NCI-H1092 (cell line): Measurements from ENCODE around the gene BTNL9.
"Not testable (repeated sequence)": the region's sequence is repeated elsewhere in the genome, so short reads cannot be mapped to it uniquely, and the experiment has no call there.

Experiments
- DNase-seq: peaks from one replicate; lab custom pipeline; 2025; lab: John Stamatoyannopoulos, UW

The BTNL9 gene

GRCh38 chr5:181043285-181044092, 3.4 kb downstream of the BTNL9 start:
- DNase-seq: no peak

GRCh38 chr5:181044093-181044599, 4.1 kb downstream of the BTNL9 start:
- no peak for DNase-seq

- DNase-seq: no peak
Measured at GRCh38 chr5:181044662-181045305, 4.7 kb downstream of the BTNL9 start.

- DNase-seq: no peak
Measured at GRCh38 chr5:181045316-181045715, 5.2 kb downstream of the BTNL9 start.

GRCh38 chr5:181045857-181046256, 5.8 kb downstream of the BTNL9 start:
- DNase-seq: not testable (repeated sequence)

- no peak for DNase-seq
Measured at GRCh38 chr5:181047288-181047687, 7.2 kb downstream of the BTNL9 start.

GRCh38 chr5:181047921-181048320, 7.9 kb downstream of the BTNL9 start:
- no peak for DNase-seq

GRCh38 chr5:181050016-181050415, 9.9 kb downstream of the BTNL9 start:
- DNase-seq: no peak

- DNase-seq: no peak
Measured at GRCh38 chr5:181051841-181052671, 12.0 kb downstream of the BTNL9 start.

GRCh38 chr5:181052672-181053487, 12.8 kb downstream of the BTNL9 start:
- no peak for DNase-seq

GRCh38 chr5:181053488-181054121, 13.5 kb downstream of the BTNL9 start:
- DNase-seq: no peak

- no peak for DNase-seq
Measured at GRCh38 chr5:181054138-181054537, 14.1 kb downstream of the BTNL9 start.

GRCh38 chr5:181054871-181055459, 14.9 kb downstream of the BTNL9 start:
- no peak for DNase-seq

GRCh38 chr5:181056431-181056830, 16.4 kb downstream of the BTNL9 start:
- no peak for DNase-seq

GRCh38 chr5:181058321-181058720, 18.3 kb downstream of the BTNL9 start:
- no peak for DNase-seq

- no peak for DNase-seq
Measured at GRCh38 chr5:181058786-181059296, 18.8 kb downstream of the BTNL9 start.

- no peak for DNase-seq
Measured at GRCh38 chr5:181059297-181060230, 19.5 kb downstream of the BTNL9 start.

- no peak for DNase-seq
Measured at GRCh38 chr5:181060231-181060590, 20.1 kb downstream of the BTNL9 start.

GRCh38 chr5:181060924-181061323, 20.9 kb downstream of the BTNL9 start:
- DNase-seq: no peak
